Dermis blood vessel endothelial cell (primary cell): ENCODE measurements around the gene NUF2. TPM values are rescaled to one million over a fixed set of nuclear protein-coding genes. Genes with fewer than 3 reads are reported as not detected.
"Not testable (repeated sequence)": the region's sequence is repeated elsewhere in the genome, so short reads cannot be mapped to it uniquely, and the experiment has no call there.

Experiments
- DNase-seq: peaks from one replicate; pipeline ENCODE4 v3.0.0; 2010
- total RNA-seq: library from RNA; depleted of rRNA; stranded (reverse); fragments of >200 nt; gene quantifications from 2 replicates; pipeline ENCODE4 v1.2.3, GENCODE V29; 2014

NUF2 gene
- total RNA-seq: 5.3 and 19.7 TPM in 2 replicates

GRCh38 chr1:163321311-163322305 lies at the start of gene NUF2:
NUF2 (plus strand) TSS chr1:163321954; CDS start chr1:163326052, 4,098 bp downstream.
- DNase-seq: peak; percentile 100

GRCh38 chr1:163273766-163274441 lies 47.9 kb upstream of the NUF2 start:
- DNase-seq: no peak

- DNase-seq: no peak
Observed at GRCh38 chr1:163275222-163275621, 46.5 kb upstream of the NUF2 start.

- no peak for DNase-seq
Observed at GRCh38 chr1:163278602-163279001, 43.2 kb upstream of the NUF2 start.

GRCh38 chr1:163284867-163285266 lies 36.9 kb upstream of the NUF2 start:
- DNase-seq: not testable (repeated sequence)

GRCh38 chr1:163290025-163290640 lies 31.6 kb upstream of the NUF2 start:
- no peak for DNase-seq

GRCh38 chr1:163291461-163291860 lies 30.3 kb upstream of the NUF2 start:
- no peak for DNase-seq

GRCh38 chr1:163292153-163292552 lies 29.6 kb upstream of the NUF2 start:
- not testable (repeated sequence) for DNase-seq

- DNase-seq: not testable (repeated sequence)
Observed at GRCh38 chr1:163293497-163293896, 28.3 kb upstream of the NUF2 start.

GRCh38 chr1:163295949-163296348 lies 25.8 kb upstream of the NUF2 start:
- DNase-seq: no peak

GRCh38 chr1:163296504-163297263 lies 25.1 kb upstream of the NUF2 start:
- no peak for DNase-seq

- no peak for DNase-seq
Observed at GRCh38 chr1:163298365-163298764, 23.4 kb upstream of the NUF2 start.

GRCh38 chr1:163300568-163300967 lies 21.2 kb upstream of the NUF2 start:
- DNase-seq: no peak

- no peak for DNase-seq
Observed at GRCh38 chr1:163303561-163303960, 18.2 kb upstream of the NUF2 start.

GRCh38 chr1:163305441-163305840 lies 16.3 kb upstream of the NUF2 start:
- DNase-seq: no peak

GRCh38 chr1:163307479-163308171 lies 14.1 kb upstream of the NUF2 start:
- no peak for DNase-seq

- DNase-seq: no peak
Observed at GRCh38 chr1:163308811-163309210, 12.9 kb upstream of the NUF2 start.

GRCh38 chr1:163315773-163316374 lies 5.9 kb upstream of the NUF2 start:
- peak; percentile 78 for DNase-seq

- DNase-seq: no peak
Observed at GRCh38 chr1:163320891-163321290, 863 bp upstream of the NUF2 start.

- DNase-seq: not testable (repeated sequence)
Observed at GRCh38 chr1:163323339-163323738, 1.6 kb downstream of the NUF2 start.

- no peak for DNase-seq
Observed at GRCh38 chr1:163331116-163331515, 9.4 kb downstream of the NUF2 start.
